Non-pigmented ciliary epithelial cell (primary cell): Measurements from ENCODE around the gene GDNF.

Source experiments
- DNase-seq: peaks from one replicate; pipeline ENCODE4 v3.0.0-alpha.2; 2010; ENCODE audit warnings: low read depth

GDNF gene

GRCh38 chr5:37846786-37847310, 7.0 kb upstream of the GDNF start:
- DNase-seq, result no peak

- DNase-seq, result no peak
These were observed 4.2 kb upstream of the GDNF start for GRCh38 chr5:37844009-37844408.

GRCh38 chr5:37842048-37842447, 2.2 kb upstream of the GDNF start:
- no peak for DNase-seq

GRCh38 chr5:37841203-37841602, 1.4 kb upstream of the GDNF start:
- no peak for DNase-seq

GRCh38 chr5:37840053-37841034, 503 bp upstream of the GDNF start:
- no peak for DNase-seq

- no peak for DNase-seq
These were observed 904 bp downstream of the GDNF start for GRCh38 chr5:37838933-37839341.

GRCh38 chr5:37838152-37838932, 1.5 kb downstream of the GDNF start:
- no peak for DNase-seq

- DNase-seq, result no peak
These were observed 2.3 kb downstream of the GDNF start for GRCh38 chr5:37837414-37838032.

GRCh38 chr5:37836592-37837413, 3.0 kb downstream of the GDNF start:
- no peak for DNase-seq

GRCh38 chr5:37836235-37836591, 3.6 kb downstream of the GDNF start:
- no peak for DNase-seq

- DNase-seq, result no peak
These were observed 4.4 kb downstream of the GDNF start for GRCh38 chr5:37835380-37835973.

GRCh38 chr5:37834542-37835379, 5.1 kb downstream of the GDNF start:
- no peak for DNase-seq

- DNase-seq, result no peak
These were observed 5.9 kb downstream of the GDNF start for GRCh38 chr5:37833990-37834389.

GRCh38 chr5:37831821-37832534, 7.9 kb downstream of the GDNF start:
- DNase-seq, result no peak

- DNase-seq, result no peak
These were observed 9.5 kb downstream of the GDNF start for GRCh38 chr5:37830348-37830747.

GRCh38 chr5:37825334-37825915, 14.4 kb downstream of the GDNF start:
- no peak for DNase-seq

- DNase-seq, result no peak
These were observed 16.2 kb downstream of the GDNF start for GRCh38 chr5:37823433-37824152.

GRCh38 chr5:37816883-37817282, 23.0 kb downstream of the GDNF start:
- no peak for DNase-seq
